H1 (cell line): ENCODE measurements around the gene MAP7D1. TPM values are rescaled to one million over a fixed set of nuclear protein-coding genes. Genes with fewer than 3 reads are reported as not detected.

Source experiments
- CBX8 ChIP-seq: fragments of 300-800, 300-1000 bp; sonication (generic); IDR thresholded peaks from 2 replicates; pipeline ENCODE4 v1.7.1; 2016; ENCODE audit warnings: low read depth, low read length, borderline replicate concordance
- EP300 ChIP-seq, 2 experiments: IDR thresholded peaks; 1 replicate in 1 of 2; 2 replicates in 1 of 2; pipeline ENCODE4 v1.6.1; 2011 to 2012; ENCODE audit warnings: low read depth in 2 of 2, low read length in 2 of 2, mild to moderate bottlenecking in 2 of 2, borderline replicate concordance in 1 of 2, inconsistent platforms in 1 of 2, moderate library complexity in 1 of 2
- HDAC6 ChIP-seq: IDR thresholded peaks from one replicate; pipeline ENCODE4 v1.7.1; 2012; ENCODE audit warnings: low read depth, mild to moderate bottlenecking, inconsistent platforms, low read length, moderate library complexity
- KDM1A ChIP-seq: fragments of 200-600, 300-600 bp; sonication (generic); IDR thresholded peaks from 2 replicates; pipeline ENCODE4 v1.7.1; 2016; ENCODE audit warnings: mild to moderate bottlenecking, low read length, borderline replicate concordance
- MAFK ChIP-seq: IDR thresholded peaks from 2 replicates; pipeline ENCODE4 v1.6.1; 2012; ENCODE audit warnings: low read depth, mild to moderate bottlenecking, improper control_type of control experiment, low read length
- NANOG ChIP-seq: IDR thresholded peaks from 2 replicates; pipeline ENCODE4 v1.6.1; 2011; ENCODE audit warnings: low read length, low read depth, mild to moderate bottlenecking, inconsistent platforms; ENCODE audit not compliant: insufficient read depth, poor library complexity, severe bottlenecking
- POLR2AphosphoS5 ChIP-seq: IDR thresholded peaks from 2 replicates; pipeline ENCODE4 v1.6.1; 2011; ENCODE audit warnings: low read depth, low read length
- RXRA ChIP-seq: IDR thresholded peaks from 2 replicates; pipeline ENCODE4 v1.6.1; 2011; ENCODE audit warnings: low read depth, mild to moderate bottlenecking, low read length, moderate library complexity; ENCODE audit not compliant: insufficient read depth
- SP1 ChIP-seq: IDR thresholded peaks from 2 replicates; pipeline ENCODE4 v1.6.1; 2011; ENCODE audit warnings: low read depth, low read length
- USF2 ChIP-seq: IDR thresholded peaks from 2 replicates; pipeline ENCODE4 v1.6.1; 2011; ENCODE audit warnings: low read length, improper control_type of control experiment
- polyA plus RNA-seq, 7 experiments: library from polyadenylated mRNA; depleted of rRNA in 3 of 7; stranded (reverse) in 5 of 7; unstranded in 2 of 7; fragments of >200 nt in 5 of 7; fragments of 200-250 nt in 2 of 7; gene quantifications; 1 replicate in 5 of 7; 2 replicates in 1 of 7; 4 replicates in 1 of 7; pipeline versions ENCODE4 v1.2.1 to v1.2.3, GENCODE V29; 2011 to 2013; ENCODE audit warnings: missing spikeins in 2 of 7, mixed read lengths in 2 of 7
- total RNA-seq: library from RNA; stranded (reverse); fragmentation: NEBNext Ultra II Directional; extraction: Animal tissue kit (Norgen Biotek cat#: 25700); gene quantifications from 2 replicates; pipeline ENCODE4 v1.2.1, GENCODE V29; 2021

The MAP7D1 gene
- total and polyA plus RNA-seq, 2 of the 8 experiments (the other 6 are each of a cell fraction or from before 2014, with no cell fraction given): 18.2 to 52.4 TPM

GRCh38 chr1:36166938-36167905 lies 11.3 kb downstream of the MAP7D1 start (continued):
- no peak for TF ChIP-seq SP1
- no peak for TF ChIP-seq USF2
- TF ChIP-seq EP300 (IDR thresholded peaks at IDR 0.05; ENCODE audit: borderline replicate concordance in 1 of 2, low read depth in 2 of 2, low read length in 2 of 2): no peak
- no peak for TF ChIP-seq POLR2AphosphoS5
- TF ChIP-seq HDAC6: no peak
- TF ChIP-seq RXRA: no peak
- no peak for TF ChIP-seq MAFK
- no peak for TF ChIP-seq KDM1A
- no peak for TF ChIP-seq NANOG
- no peak for TF ChIP-seq CBX8
